Nucleus accumbens (tissue), 56 donors: ENCODE results near the gene CDH2.
A peak's percentile ranks its signal among the peaks of the same experiment; 100 is the strongest.

Experiments
- DNase-seq, 56 donors: peaks; one replicate each; lab custom pipeline; 2025; lab: John Stamatoyannopoulos, UW

Gene CDH2

GRCh38 chr18:28099237-28099636 lies 77.7 kb downstream of the CDH2 start:
- no peak for DNase-seq

GRCh38 chr18:28095631-28096030 lies 81.3 kb downstream of the CDH2 start:
- DNase-seq: no peak

- DNase-seq: no peak
Measured at GRCh38 chr18:28095041-28095440, 81.9 kb downstream of the CDH2 start.

GRCh38 chr18:28091197-28091596 lies 85.7 kb downstream of the CDH2 start:
- no peak for DNase-seq

- DNase-seq: no peak
Measured at GRCh38 chr18:28088477-28088876, 88.5 kb downstream of the CDH2 start.

- DNase-seq: peak in 13 of 56 donors; percentile 3 to 61 (median 42)
Measured at GRCh38 chr18:28086670-28087552, 90.0 kb downstream of the CDH2 start.

- no peak for DNase-seq
Measured at GRCh38 chr18:28081516-28081915, 95.4 kb downstream of the CDH2 start.

GRCh38 chr18:28080876-28081300 lies 96.0 kb downstream of the CDH2 start:
- DNase-seq: no peak

GRCh38 chr18:28079883-28080282 lies 97.0 kb downstream of the CDH2 start:
- DNase-seq: no peak

GRCh38 chr18:28078849-28079248 lies 98.1 kb downstream of the CDH2 start:
- DNase-seq: no peak

- no peak for DNase-seq
Measured at GRCh38 chr18:28078298-28078697, 98.6 kb downstream of the CDH2 start.

GRCh38 chr18:28075501-28075900 lies 101.4 kb downstream of the CDH2 start:
- peak in 10 of 56 donors; percentile 3 to 33 (median 14) for DNase-seq

- DNase-seq: no peak
Measured at GRCh38 chr18:28074076-28074475, 102.9 kb downstream of the CDH2 start.

GRCh38 chr18:28073658-28074057 lies 103.3 kb downstream of the CDH2 start:
- no peak for DNase-seq

GRCh38 chr18:28071199-28071598 lies 105.7 kb downstream of the CDH2 start:
- no peak for DNase-seq

- DNase-seq: no peak
Measured at GRCh38 chr18:28068207-28068606, 108.7 kb downstream of the CDH2 start.

- DNase-seq: no peak
Measured at GRCh38 chr18:28067346-28067745, 109.6 kb downstream of the CDH2 start.

GRCh38 chr18:28065793-28066186 lies 111.1 kb downstream of the CDH2 start:
- DNase-seq: no peak

GRCh38 chr18:28065031-28065792 lies 111.7 kb downstream of the CDH2 start:
- DNase-seq: no peak

GRCh38 chr18:28063926-28064325 lies 113.0 kb downstream of the CDH2 start:
- DNase-seq: no peak

- DNase-seq: no peak
Measured at GRCh38 chr18:28063271-28063761, 113.6 kb downstream of the CDH2 start.
